HepG2 (cell line): ENCODE data around the gene CAND1. TPM values are rescaled to one million over a fixed set of nuclear protein-coding genes. Genes with fewer than 3 reads are reported as not detected.

Experiments
- AFF4 ChIP-seq: sonication (generic); formaldehyde crosslinking; IDR thresholded peaks from 2 replicates; pipeline ENCODE4 v1.4.0; 2020; ENCODE audit warnings: missing genetic modification reagents
- BRF2 ChIP-seq: sonication (generic); formaldehyde crosslinking; IDR thresholded peaks from 2 replicates; pipeline ENCODE4 v1.8.1; 2022; ENCODE audit warnings: mild to moderate bottlenecking, missing genetic modification reagents
- ELF3 ChIP-seq: IDR thresholded peaks from 2 replicates; pipeline ENCODE4 v1.6.1; 2016; ENCODE audit warnings: missing genetic modification reagents, missing compliant biosample characterization
- GABPA ChIP-seq, 2 experiments: IDR thresholded peaks; 2 replicates each; pipeline ENCODE4 v1.6.1; 2011 to 2016; ENCODE audit warnings: low read depth in 2 of 2, low read length in 1 of 2, missing biosample characterization in 1 of 2, missing genetic modification characterization in 1 of 2
- KAT7 ChIP-seq: IDR thresholded peaks from 2 replicates; pipeline ENCODE4 v1.6.1; 2018; ENCODE audit warnings: borderline replicate concordance, missing compliant biosample characterization
- MEF2D ChIP-seq: sonication (generic); formaldehyde crosslinking; IDR thresholded peaks from 2 replicates; pipeline ENCODE4 v1.5.1; 2020; ENCODE audit warnings: mild to moderate bottlenecking, missing genetic modification reagents
- ONECUT2 ChIP-seq: sonication (generic); formaldehyde crosslinking; IDR thresholded peaks from 2 replicates; pipeline ENCODE4 v1.4.0; 2020; ENCODE audit warnings: missing genetic modification reagents
- POLR2AphosphoS5 ChIP-seq: IDR thresholded peaks from 2 replicates; pipeline ENCODE4 v1.6.1; 2012; ENCODE audit warnings: low read depth, low read length
- SMYD3 ChIP-seq: sonication (generic); formaldehyde crosslinking; IDR thresholded peaks from 2 replicates; pipeline ENCODE4 v1.8.1; 2023; ENCODE audit warnings: mild to moderate bottlenecking, missing genetic modification reagents
- TOPORS ChIP-seq: sonication (generic); formaldehyde crosslinking; IDR thresholded peaks from 2 replicates; pipeline ENCODE4 v1.8.0; 2023; ENCODE audit warnings: mild to moderate bottlenecking, missing genetic modification reagents
- ZNF232 ChIP-seq: sonication (generic); formaldehyde crosslinking; IDR thresholded peaks from 2 replicates; pipeline ENCODE4 v1.4.0; 2020; ENCODE audit warnings: missing genetic modification reagents, borderline replicate concordance
- ZNF292 ChIP-seq: sonication (generic); formaldehyde crosslinking; IDR thresholded peaks from 2 replicates; pipeline ENCODE4 v1.8.1; 2022; ENCODE audit warnings: mild to moderate bottlenecking, low read depth, missing genetic modification reagents, borderline replicate concordance
- ZNF333 ChIP-seq: sonication (generic); formaldehyde crosslinking; IDR thresholded peaks from 2 replicates; pipeline ENCODE4 v1.4.0; 2020; ENCODE audit warnings: mild to moderate bottlenecking, missing genetic modification reagents, borderline replicate concordance
- ZNF34 ChIP-seq: sonication (generic); formaldehyde crosslinking; IDR thresholded peaks from 2 replicates; pipeline ENCODE4 v1.4.0; 2020; ENCODE audit warnings: mild to moderate bottlenecking, missing genetic modification reagents, borderline replicate concordance
- ZNF616 ChIP-seq: sonication (generic); formaldehyde crosslinking; IDR thresholded peaks from 2 replicates; pipeline ENCODE4 v1.5.0; 2020; ENCODE audit warnings: low read depth, mild to moderate bottlenecking, missing genetic modification reagents
- ZNF782 ChIP-seq: sonication (generic); formaldehyde crosslinking; IDR thresholded peaks from 2 replicates; pipeline ENCODE4 v1.4.0; 2020; ENCODE audit warnings: missing genetic modification reagents, mild to moderate bottlenecking, borderline replicate concordance
- ZNF792 ChIP-seq: IDR thresholded peaks from 2 replicates; pipeline ENCODE4 v1.6.1; 2016
- polyA plus RNA-seq, 8 experiments: library from polyadenylated mRNA; depleted of rRNA in 3 of 8; stranded (reverse) in 7 of 8; unstranded in 1 of 8; fragments of >200 nt; fragmentation: Illumina TruSeq in 4 of 8; extraction: Trizol in 4 of 8; gene quantifications; 2 replicates each; pipeline versions ENCODE4 v1.2.1 to v1.2.3, GENCODE V29; 2011 to 2016; ENCODE audit warnings: low read depth in 4 of 8, missing spikeins in 1 of 8, mixed read lengths in 1 of 8; ENCODE audit not compliant: insufficient read depth in 1 of 8
- total RNA-seq, 5 experiments: library from RNA; depleted of rRNA; stranded (reverse); fragments of >200 nt; fragmentation: Illumina TruSeq; extraction: Trizol; gene quantifications; 2 replicates each; pipeline ENCODE4 v1.2.3, GENCODE V29; 2016; ENCODE audit warnings: low read depth in 1 of 5
- TF ChIP-seq, protein P1 (sequence below): sonication (generic); formaldehyde crosslinking; conservative IDR thresholded peaks from 2 replicates; pipeline ENCODE4 v1.8.0; 2022; ENCODE audit warnings: mild to moderate bottlenecking, moderate library complexity, missing genetic modification reagents

Gene CAND1
- total and polyA plus RNA-seq, 2 of the 13 experiments (the other 11 are each of a cell fraction or from before 2014, with no cell fraction given): 56.2 to 138 TPM

DNA sequence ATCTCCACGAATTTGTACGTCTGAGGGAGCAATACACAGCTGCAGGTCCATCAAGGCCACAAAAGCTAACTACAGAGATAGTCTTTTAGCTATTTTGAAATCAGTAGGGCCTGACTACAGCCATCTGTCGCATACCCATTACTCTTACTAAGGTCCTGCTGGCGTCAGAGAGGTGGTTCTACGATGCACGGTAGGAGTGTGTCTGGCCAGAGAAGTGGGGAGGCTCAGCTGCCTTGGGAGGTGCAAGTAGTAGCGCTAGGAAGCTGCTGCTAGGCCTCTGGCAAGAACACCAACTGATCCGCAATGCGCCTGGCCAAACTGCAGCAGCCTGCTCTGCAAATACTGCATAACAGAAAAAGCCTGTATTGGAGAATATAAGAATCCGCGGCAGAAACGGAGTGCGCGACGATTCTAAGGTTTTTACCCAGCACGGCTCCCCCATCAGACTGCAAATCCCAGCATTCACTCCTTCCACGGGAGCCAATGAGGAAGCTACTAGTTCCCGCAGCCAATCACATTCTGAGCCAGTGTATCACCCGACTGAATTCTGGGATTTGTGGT is 743 bp upstream of the CAND1 start (continued):
- TF ChIP-seq ELF3 (peak; percentile 33; the same call in 1 of the 2 replicates), MEF2D (CRISPR knock-in tag) (no peak), POLR2AphosphoS5 (peak; percentile 47; the same call in 1 of the 2 replicates), TOPORS (CRISPR knock-in tag) (peak; percentile 13; the same call in 1 of the 2 replicates), ZNF616 (CRISPR knock-in tag) (no peak), ZNF782 (CRISPR knock-in tag) (no peak), BRF2 (CRISPR knock-in tag) (0 out of 2 replicates have a peak, but pooled peaks have one; percentile 9), KAT7 (CRISPR knock-in tag) (peak; percentile 22; the same call in 1 of the 2 replicates), AFF4 (CRISPR knock-in tag) (no peak), ZNF333 (CRISPR knock-in tag) (no peak), ZNF34 (no peak), ONECUT2 (CRISPR knock-in tag) (0 out of 2 replicates have a peak, but pooled peaks have one; percentile 18), ZNF292 (no peak), ZNF232 (CRISPR knock-in tag) (0 out of 2 replicates have a peak, but pooled peaks have one; percentile 31), SMYD3 (CRISPR knock-in tag) (no peak), GABPA (IDR thresholded peaks at IDR 0.05; ENCODE audit: low read depth, low read length) (no peak), GABPA (CRISPR knock-in tag; IDR thresholded peaks at IDR 0.05; ENCODE audit: low read depth) (peak; percentile 50; the same call in 1 of the 2 replicates), ZNF792 (CRISPR knock-in tag) (0 out of 2 replicates have a peak, but pooled peaks have one; percentile 20)
- TF ChIP-seq, protein P1, sequence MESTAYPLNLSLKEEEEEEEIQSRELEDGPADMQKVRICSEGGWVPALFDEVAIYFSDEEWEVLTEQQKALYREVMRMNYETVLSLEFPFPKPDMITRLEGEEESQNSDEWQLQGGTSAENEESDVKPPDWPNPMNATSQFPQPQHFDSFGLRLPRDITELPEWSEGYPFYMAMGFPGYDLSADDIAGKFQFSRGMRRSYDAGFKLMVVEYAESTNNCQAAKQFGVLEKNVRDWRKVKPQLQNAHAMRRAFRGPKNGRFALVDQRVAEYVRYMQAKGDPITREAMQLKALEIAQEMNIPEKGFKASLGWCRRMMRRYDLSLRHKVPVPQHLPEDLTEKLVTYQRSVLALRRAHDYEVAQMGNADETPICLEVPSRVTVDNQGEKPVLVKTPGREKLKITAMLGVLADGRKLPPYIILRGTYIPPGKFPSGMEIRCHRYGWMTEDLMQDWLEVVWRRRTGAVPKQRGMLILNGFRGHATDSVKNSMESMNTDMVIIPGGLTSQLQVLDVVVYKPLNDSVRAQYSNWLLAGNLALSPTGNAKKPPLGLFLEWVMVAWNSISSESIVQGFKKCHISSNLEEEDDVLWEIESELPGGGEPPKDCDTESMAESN (CRISPR knock-in tag): no peak
